NCI-H69 (cell line): Measurements from ENCODE around the gene SLK.

Source experiments
- DNase-seq: peaks from one replicate; lab custom pipeline; 2025; lab: John Stamatoyannopoulos, UW

SLK gene

GRCh38 chr10:103941801-103942200 lies 25.1 kb upstream of the SLK start:
- no peak for DNase-seq

DNA sequence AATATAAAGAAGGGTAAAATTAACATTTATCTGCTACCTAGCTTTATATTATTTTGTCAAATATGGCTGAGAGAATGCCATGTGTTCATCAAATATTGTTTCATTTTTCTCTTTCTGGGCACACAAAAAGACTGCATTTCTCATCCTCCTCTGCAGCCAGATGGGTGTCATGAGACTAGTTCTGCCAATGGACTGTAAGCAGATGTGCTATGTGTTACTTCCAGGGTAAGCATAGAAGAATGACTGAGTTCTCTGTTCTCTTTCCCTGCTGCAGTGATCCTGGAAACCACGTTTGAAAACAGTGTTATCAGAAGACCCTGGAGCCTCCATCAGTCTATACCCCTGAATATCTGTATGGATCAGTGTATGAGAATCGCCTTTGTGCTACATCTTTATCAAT lies 24.1 kb upstream of the SLK start:
- peak; percentile 9 for DNase-seq

DNA sequence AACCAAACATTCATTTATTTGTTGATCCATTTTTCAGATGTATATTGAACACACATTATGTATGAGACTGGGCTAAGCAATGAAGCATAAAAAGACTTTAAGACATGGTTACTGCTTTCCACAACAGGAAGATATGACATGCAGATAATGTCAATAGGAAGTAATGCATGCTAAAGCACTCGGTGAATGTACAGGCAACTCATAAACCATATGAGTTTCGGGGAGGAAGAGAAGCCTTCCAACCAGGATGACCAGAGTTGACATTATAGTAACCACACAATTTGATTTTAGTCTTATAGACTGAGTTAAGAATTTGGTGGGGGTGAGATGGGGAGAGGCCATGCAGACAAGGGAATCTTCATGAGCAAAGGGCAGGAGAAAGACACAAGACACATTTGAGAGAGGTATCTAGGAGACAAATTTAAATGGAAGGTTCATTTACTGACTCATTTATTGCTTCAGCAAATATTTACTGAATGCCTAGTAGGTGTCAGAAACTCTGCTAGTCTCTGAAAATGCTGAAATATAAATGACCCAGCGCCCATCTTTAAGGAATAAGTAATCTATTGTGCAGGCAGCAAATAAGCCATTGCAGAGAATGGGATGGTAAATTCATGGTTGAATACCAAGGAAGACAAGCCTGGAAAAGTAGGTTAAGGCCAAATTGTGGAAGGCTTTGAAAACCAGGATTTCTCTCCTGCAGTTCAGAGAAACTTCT lies 19.0 kb upstream of the SLK start:
- peak; percentile 19 for DNase-seq

DNA sequence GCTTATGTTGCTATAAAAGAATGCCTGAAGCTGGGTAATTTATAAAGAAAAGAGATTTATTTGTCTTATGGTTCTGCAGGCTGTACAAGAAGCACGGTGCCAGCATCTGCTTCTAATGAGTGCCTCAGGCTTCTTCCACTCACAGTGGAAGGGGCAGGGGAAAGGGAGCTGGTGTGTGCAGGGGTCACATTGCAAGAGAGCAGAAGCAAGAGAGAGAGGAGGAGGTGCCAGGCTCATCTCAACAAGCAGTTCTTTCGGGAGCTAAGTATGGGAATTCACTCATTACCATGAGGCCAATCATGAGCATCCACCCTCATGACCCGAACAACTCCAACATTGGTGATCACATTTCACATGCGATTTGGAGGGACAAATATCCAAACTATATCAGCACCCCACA lies 17.2 kb upstream of the SLK start:
- DNase-seq: no peak

DNA sequence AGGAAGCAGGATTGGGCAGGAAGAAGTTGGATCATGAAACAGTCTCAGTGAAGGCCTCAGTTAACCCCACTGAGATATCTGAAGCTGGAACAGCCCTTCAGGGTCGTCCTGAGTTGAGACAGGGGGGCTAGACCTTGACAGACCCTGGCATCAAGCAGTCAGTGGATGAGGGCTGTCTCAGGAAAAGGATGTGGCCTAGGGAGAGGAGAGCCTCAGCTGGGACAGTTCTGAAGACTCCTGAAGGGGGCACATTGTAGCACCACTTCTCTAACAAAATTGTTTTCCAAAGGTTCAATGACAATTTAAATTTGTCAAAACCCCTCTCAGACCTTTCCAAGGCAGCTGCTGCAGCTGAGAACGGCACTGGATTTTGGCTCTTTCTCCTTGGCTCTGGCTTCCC lies 15.8 kb upstream of the SLK start:
- DNase-seq: no peak

GRCh38 chr10:103951942-103952341 lies 15.0 kb upstream of the SLK start:
- no peak for DNase-seq

GRCh38 chr10:103954543-103954942 lies 12.4 kb upstream of the SLK start:
- no peak for DNase-seq

- no peak for DNase-seq
Measured at GRCh38 chr10:103958996-103959395, 7.9 kb upstream of the SLK start.

- DNase-seq: no peak
Measured at GRCh38 chr10:103960103-103960502, 6.8 kb upstream of the SLK start.

- peak; percentile 64 for DNase-seq
Measured at GRCh38 chr10:103967448-103968071, 620 bp downstream of the SLK start.

- DNase-seq: peak; percentile 19
Measured at GRCh38 chr10:103968441-103969391, 1.8 kb downstream of the SLK start.

DNA sequence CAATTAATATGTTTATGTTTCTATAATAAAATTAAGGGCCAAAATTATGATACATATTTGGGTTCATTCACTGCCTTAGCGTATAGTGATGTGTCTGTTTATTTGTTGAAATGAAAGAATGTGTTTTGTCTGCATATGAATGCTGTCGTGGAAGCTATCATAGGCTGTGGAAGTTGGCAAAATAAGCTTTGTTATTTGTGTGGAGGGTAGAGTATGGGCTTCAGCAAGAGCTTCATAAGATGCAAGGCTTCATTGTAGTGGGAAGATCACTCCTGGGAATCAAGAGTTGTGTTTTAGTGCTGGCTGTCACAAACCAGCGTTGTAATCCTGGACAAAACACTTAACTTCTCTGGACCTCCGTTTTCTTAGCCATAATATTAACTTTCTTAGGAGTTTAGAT lies 2.5 kb downstream of the SLK start:
- peak; percentile 9 for DNase-seq

DNA sequence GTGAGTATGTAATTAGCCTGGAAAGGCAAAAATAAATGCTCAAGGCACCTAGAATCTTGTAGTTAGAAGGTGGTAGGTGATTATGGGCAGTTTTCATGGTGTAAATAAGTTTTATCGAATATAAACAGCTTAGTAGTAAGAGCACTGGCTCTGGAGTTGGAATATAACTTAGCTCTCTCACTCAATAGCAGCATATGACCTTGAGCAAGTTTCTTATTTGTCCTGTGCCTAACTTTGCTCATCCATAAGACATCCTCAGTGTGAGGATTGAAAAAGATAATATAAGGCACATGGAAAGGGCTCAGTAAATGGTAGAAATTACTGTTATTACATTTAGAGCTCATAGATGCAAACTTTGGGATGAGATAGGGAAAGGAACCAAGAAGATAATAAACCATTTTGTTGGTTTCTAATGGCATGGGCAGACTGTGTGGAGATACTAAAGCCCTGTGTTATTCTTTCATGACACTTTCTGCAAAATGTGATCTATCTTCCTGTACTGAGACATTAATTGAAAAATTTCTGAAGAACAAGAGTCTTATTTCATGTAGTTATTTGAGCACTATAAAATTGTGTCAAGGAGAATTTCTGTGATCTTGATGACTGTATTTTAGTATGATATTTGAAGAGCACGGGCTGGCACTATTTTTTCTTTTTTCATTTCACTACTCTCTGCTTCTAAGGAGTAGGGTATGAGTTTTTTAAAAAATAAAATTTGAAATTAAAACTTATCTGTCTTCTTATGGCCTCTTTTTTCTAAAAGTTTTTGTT lies 3.1 kb downstream of the SLK start:
- DNase-seq: no peak

DNA sequence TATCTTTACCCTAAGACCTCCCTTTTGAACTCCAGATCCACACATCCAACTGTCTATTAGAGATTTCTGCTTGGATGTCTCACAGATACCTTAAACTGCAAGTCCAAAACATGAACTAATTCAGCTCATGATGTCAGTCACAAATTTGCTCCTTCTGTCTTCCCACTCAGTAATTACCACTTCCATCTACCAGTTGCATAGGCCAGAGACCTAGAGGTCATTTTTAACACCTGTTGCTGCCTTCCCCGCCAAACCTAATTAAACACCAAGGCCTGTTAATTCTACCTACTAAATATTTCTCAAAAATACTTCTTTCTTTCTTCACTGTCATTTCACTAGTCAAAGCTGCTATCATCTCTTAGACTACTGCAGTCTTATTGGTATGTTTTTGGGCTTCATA lies 8.2 kb downstream of the SLK start:
- DNase-seq: peak; percentile 63

DNA sequence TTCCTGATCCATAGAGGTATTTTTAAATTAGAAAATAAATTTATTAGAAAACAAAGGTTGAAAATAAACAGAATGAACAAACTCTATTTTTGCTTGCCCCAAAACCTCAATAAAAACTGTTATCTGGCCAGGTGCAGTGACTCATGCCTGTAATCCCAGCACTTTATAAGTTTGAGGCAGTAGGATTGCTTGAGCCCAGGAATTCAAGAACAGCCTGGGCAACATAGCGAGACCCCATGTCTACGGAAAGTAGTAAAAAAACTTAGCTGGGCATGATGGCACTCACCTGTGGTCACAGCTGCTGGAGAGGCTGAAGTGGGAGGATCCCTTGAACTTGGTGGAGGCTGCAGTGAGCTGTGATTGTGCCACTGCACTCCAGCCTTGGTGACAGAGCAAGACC lies 10.3 kb downstream of the SLK start:
- no peak for DNase-seq

DNA sequence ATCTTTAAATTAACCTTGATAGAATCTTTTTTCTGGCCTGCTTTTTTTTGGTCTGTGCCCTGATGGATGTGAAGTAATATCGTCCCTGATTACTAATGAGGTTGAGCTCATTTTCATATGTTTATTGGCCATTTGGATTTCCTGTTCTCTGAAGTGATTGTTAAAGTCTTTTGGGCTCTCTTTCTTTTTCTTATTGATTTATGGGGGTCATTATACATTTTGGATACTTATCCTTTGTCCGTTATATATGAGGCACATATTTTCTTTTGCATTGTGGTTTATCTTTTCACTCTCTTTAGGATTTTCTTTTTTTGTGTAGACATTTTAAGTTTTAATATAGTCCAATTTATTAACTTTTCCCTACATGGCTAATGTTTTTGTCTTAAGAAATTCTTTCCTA lies 12.6 kb downstream of the SLK start:
- DNase-seq: no peak

DNA sequence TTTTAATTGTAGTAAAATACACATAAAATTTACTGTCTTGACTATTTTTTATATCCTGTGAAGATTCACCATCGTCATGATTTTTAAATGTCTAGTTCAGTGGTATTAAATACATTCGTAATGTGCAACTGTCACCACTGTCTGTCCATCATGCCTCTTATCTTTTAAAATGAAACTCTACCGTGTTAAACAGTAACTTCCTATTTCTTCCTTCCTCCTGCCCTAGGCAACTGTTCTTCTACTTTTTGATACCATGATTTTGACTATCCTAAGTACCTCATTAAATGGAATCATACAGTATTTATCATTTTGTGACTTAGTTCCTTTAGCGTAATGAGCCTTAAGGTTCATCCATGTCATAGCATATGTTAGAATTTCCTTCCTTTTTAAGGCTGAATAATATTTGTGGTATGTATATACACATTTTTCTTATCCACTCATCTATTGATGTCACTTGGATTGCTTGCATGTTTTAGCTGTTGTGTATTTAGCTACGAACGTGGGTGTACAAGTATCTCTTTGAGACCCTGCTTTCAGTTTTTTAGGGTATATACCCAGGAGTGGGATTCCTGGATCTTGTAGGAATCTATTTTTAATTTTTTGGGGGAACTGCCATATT lies 13.5 kb downstream of the SLK start:
- no peak for DNase-seq

GRCh38 chr10:103982639-103983038 lies 15.7 kb downstream of the SLK start:
- DNase-seq: peak; percentile 47

- peak; percentile 9 for DNase-seq
Measured at GRCh38 chr10:103983367-103983911, 16.5 kb downstream of the SLK start.

DNA sequence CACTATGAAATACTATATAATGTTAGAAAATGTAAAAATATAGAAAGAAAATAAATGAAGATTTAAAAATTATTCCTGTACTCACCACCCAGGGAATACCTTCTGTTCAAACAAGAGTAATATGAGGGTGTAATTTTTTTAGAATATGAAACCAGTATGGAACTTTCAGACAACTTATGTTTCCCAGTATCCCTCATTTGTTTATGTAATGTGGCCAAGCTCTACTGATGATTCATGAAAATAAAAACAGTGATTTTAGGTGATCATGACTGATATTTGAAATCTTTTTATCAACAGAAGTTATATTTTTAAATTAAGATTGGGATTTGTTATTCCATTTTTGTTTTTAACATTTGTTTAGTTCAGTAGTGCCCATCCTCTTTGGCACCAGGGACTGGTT lies 18.8 kb downstream of the SLK start:
- DNase-seq: no peak

- peak; percentile 6 for DNase-seq
Measured at GRCh38 chr10:103986360-103986759, 19.4 kb downstream of the SLK start.
